GM12878 (cell line): ENCODE results near the gene OSBPL2.

Experiments used
- CEBPB ChIP-seq, 2 experiments: fragments of 150-350 bp in 1 of 2; IDR thresholded peaks; 2 replicates each; pipeline ENCODE4 v1.6.1; 2012 to 2014; ENCODE audit warnings: low read depth in 2 of 2, low read length in 2 of 2, borderline replicate concordance in 1 of 2, inconsistent platforms in 1 of 2
- NRF1 ChIP-seq: conservative IDR thresholded peaks from 2 replicates; pipeline ENCODE4 v1.6.1; 2011; ENCODE audit warnings: mild to moderate bottlenecking, low read depth, low read length, improper control_type of control experiment
- TF ChIP-seq, protein P1 (sequence below), 3 experiments: IDR thresholded peaks in 2 of 3; conservative IDR thresholded peaks in 1 of 3; 2 replicates each; pipeline ENCODE4 v1.5.1; 2011; ENCODE audit warnings: low read depth in 3 of 3, low read length in 3 of 3, mild to moderate bottlenecking in 3 of 3, control low read depth in 2 of 3, moderate library complexity in 2 of 3, inconsistent platforms in 1 of 3, mixed read lengths in 1 of 3; ENCODE audit not compliant: control insufficient read depth in 2 of 3, insufficient read depth in 1 of 3; ENCODE audit errors: extremely low read depth in 1 of 3

DNA sequence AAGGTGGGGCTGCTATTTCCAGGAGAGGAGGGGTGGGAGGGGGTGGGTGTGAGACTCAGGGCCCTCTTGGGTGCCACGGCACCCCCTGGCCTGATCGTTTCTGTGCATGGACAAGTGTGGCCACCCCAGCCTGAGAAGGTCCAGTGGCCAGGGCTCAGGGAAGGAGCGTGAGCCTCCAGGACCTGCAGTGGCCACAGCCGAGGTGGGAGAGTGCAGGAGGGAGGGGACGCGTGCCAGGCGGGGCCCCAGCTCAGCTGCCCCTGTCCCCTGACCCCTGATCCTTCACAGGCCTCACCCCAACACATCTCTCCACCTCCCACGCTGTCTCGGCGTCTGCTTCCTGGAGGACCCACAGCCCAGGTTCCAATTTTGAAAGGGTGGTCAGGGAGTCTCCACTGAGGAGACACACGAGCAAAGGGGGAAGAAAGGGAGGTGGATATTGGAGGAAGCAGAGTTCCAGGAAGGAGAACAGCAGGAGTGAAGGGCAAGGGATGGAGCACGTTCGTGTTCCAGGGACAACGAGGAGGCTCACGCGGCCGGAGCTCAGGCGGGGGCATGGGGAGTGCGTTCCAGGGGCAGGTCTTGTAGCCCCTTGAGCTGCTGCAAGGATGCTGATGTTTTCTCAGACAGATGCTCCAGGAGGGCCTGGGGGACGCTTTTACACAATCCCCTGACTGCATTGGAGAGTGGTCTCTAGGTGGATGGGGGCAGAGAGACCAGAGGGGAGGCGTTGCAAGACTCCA lies 14.0 kb upstream of the OSBPL2 start:
- TF ChIP-seq, protein P1, sequence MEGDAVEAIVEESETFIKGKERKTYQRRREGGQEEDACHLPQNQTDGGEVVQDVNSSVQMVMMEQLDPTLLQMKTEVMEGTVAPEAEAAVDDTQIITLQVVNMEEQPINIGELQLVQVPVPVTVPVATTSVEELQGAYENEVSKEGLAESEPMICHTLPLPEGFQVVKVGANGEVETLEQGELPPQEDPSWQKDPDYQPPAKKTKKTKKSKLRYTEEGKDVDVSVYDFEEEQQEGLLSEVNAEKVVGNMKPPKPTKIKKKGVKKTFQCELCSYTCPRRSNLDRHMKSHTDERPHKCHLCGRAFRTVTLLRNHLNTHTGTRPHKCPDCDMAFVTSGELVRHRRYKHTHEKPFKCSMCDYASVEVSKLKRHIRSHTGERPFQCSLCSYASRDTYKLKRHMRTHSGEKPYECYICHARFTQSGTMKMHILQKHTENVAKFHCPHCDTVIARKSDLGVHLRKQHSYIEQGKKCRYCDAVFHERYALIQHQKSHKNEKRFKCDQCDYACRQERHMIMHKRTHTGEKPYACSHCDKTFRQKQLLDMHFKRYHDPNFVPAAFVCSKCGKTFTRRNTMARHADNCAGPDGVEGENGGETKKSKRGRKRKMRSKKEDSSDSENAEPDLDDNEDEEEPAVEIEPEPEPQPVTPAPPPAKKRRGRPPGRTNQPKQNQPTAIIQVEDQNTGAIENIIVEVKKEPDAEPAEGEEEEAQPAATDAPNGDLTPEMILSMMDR (IDR thresholded peaks at IDR 0.05 in 2 of 3, conservative IDR thresholded peaks at IDR 0.05 in 1 of 3; ENCODE audit: control insufficient read depth in 2 of 3, extremely low read depth in 1 of 3, insufficient read depth in 1 of 3, low read depth in 3 of 3, low read length in 3 of 3), result no peak
- no peak for TF ChIP-seq NRF1
- TF ChIP-seq CEBPB (IDR thresholded peaks at IDR 0.05; ENCODE audit: borderline replicate concordance in 1 of 2, low read depth in 2 of 2, low read length in 2 of 2), result no peak
